ENCODE measurements around the gene ACSS1.

The ACSS1 gene

DNA sequence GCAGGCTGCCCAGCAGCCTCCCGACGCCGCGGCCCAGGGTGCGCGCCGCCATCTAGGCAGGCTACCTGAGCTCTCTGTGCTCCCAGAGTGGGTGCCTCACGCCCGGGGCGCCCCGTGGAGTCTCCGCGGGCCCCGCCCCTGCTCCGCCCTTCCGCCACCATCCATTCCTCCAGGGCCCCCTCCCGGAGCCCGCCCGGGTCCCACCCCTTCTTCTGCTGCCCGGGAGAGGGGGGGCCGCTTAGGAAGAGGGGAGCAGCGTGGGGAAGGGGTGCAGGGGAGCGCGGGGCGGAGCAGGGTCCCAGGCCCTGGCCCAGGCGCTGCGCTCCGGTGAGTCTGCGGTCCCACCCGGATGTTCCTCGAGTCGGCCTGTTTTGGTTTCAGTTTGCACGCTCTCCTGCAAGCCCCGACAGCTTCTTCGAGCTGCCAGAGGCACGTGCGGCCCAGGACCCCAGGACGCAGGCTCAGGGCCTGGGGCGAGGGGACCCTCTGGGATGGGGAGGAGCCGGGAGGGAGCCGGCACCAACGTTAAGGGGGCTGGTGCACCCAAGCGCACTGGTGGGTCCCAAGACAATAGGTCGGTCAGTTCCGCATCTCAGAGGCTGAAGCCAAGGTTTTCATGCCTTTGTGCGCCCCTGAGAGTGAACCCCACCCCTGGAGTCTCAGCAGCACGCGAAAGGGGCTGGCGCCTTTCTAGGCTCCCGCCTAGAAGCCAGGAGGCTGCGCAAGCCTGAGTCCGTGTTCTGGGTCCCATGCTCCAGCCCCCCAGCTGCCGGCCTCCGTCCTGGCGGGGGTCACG is at the start of gene ACSS1:
ACSS1 (minus strand) TSS at position 89 of the 796 bp plus-strand sequence; CDS start at position 52, 37 bp downstream.
- peak within 1 kb of the TSS; percentile 78 for H3K9ac ChIP-seq (ENCODE audit: low read length in 2 of 2)
- no peaks in the 10 kb centered on the region for H3K9me3 ChIP-seq (ENCODE audit: control insufficient read depth in 2 of 2, low read length in 2 of 2)
- H3K36me3 ChIP-seq (ENCODE audit: control insufficient read depth in 2 of 2, insufficient read depth in 2 of 2, low read length in 2 of 2): no peaks in the 10 kb centered on the region
- peaks cover 56% of the 10 kb centered on the region for H3K4me1 ChIP-seq (ENCODE audit: control insufficient read depth, insufficient read depth, low read length)
- peak within 1 kb of the TSS; percentile 80 to 93 for H3K4me3 ChIP-seq (ENCODE audit: low read length in 2 of 2)
- H3K27ac ChIP-seq (ENCODE audit: low read length): peak within 1 kb of the TSS; percentile 85
- H3K27me3 ChIP-seq (ENCODE audit: control insufficient read depth in 1 of 2, insufficient read depth in 2 of 2, low read length in 2 of 2): no peaks in the 10 kb centered on the region

DNA sequence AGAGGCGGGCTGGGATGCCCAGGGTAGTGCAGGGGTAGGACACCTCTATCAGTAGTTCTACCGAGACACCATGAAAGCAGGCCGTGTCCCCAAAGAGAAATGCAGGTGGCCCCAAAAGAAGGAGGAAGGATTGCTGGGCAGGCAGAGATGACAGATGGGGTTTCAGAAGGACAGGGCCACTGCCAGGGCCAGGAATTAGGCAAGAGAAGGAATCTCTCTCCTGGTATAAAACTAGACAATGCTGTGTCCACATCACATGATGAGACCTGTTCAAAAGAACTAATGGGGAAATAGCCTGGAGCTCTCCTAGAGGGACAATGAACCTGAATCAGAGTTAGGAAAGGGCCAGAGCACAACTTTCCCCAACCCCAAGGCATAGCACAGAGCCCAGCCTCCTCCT is 45.6 kb upstream of the ACSS1 start:
- Histone ChIP-seq H3K9ac (ENCODE audit: low read length in 2 of 2) (no peak overlapping the region), H3K9me3 (ENCODE audit: control insufficient read depth in 2 of 2, low read length in 2 of 2) (no peaks in the 10 kb centered on the region), H3K36me3 (ENCODE audit: control insufficient read depth in 2 of 2, insufficient read depth in 2 of 2, low read length in 2 of 2) (no peaks in the 10 kb centered on the region), H3K4me3 (ENCODE audit: low read length in 2 of 2) (no peak overlapping the region), H3K27me3 (ENCODE audit: control insufficient read depth in 1 of 2, insufficient read depth in 2 of 2, low read length in 2 of 2) (peaks cover 4 to 10% of the 10 kb centered on the region in 2 donors), H3K27ac (ENCODE audit: low read length) (no peak overlapping the region), H3K4me1 (ENCODE audit: control insufficient read depth, insufficient read depth, low read length) (no peaks in the 10 kb centered on the region)

DNA sequence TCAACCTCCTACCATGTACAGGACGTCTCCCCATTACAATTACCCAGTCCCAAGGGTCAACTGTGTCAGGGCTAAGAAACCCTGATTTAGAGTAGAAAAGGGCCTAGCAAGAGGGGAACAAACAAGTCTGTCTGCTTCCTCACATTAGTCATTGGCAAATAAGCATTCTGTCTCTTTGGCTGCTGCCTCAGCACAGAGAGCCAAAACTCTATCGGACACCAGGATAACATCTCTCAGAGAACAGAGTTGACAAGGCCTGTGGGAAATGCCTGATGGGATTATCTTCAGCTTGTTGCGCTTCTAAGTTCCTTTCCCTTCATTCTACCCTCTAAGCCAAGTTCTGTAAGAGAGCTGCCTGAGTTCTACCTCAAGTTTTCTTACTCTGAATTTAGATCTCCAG is 43.0 kb upstream of the ACSS1 start:
- H3K36me3 ChIP-seq (ENCODE audit: control insufficient read depth in 2 of 2, insufficient read depth in 2 of 2, low read length in 2 of 2): no peaks in the 10 kb centered on the region
- no peak overlapping the region for H3K27ac ChIP-seq (ENCODE audit: low read length)
- peaks cover 4 to 10% of the 10 kb centered on the region in 2 donors for H3K27me3 ChIP-seq (ENCODE audit: control insufficient read depth in 1 of 2, insufficient read depth in 2 of 2, low read length in 2 of 2)
- no peaks in the 10 kb centered on the region for H3K9me3 ChIP-seq (ENCODE audit: control insufficient read depth in 2 of 2, low read length in 2 of 2)
- no peaks in the 10 kb centered on the region for H3K4me1 ChIP-seq (ENCODE audit: control insufficient read depth, insufficient read depth, low read length)
- no peak overlapping the region for H3K9ac ChIP-seq (ENCODE audit: low read length in 2 of 2)
- H3K4me3 ChIP-seq (ENCODE audit: low read length in 2 of 2): no peak overlapping the region

DNA sequence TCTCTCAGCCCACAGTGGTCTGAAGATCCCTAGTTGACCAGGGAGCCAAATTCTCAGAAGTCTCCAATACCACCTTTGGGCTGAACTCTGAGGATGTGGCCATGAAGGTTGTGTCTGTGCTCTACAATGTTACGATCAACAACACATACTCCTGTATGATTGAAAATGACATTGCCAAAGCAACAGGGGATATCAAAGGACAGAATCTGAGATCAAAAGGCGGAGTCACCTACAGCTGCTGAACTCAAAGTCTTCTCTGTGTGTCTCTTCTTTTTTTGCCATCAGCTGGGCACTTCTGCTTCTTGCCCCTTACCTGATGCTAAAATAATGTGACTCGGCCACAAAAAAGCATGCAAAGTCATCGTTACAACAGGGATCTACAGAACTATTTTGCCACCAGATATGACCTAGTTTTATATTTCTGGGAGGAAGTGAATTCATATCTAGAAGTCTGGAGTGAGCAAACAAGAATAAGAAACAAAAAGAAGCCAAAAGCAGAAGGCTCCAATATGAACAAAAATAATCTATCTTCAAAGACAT is 41.7 kb upstream of the ACSS1 start:
- no peak overlapping the region for H3K4me3 ChIP-seq (ENCODE audit: low read length in 2 of 2)

DNA sequence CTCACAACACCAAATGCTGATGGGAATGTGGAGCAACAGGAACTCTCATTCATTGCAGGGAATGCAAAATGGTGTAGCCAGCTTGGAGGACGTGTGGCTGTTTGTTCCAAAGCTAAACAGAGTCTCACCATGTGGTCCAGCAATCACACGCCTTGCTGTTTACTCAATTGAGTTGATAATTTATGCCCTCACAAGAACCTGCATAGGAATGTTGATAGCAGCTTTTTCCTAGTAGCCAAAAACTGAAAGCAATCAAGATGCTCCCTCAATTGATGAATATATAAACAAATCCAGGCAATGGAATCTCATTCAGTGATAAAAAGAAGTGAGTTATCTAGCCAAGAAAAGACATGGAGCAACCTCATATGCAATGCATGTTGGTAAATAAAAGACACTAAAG is 39.6 kb upstream of the ACSS1 start:
- Histone ChIP-seq H3K27me3 (ENCODE audit: control insufficient read depth in 1 of 2, insufficient read depth in 2 of 2, low read length in 2 of 2) (no peaks in the 10 kb centered on the region), H3K27ac (ENCODE audit: low read length) (no peak overlapping the region), H3K9ac (ENCODE audit: low read length in 2 of 2) (no peak overlapping the region), H3K4me3 (ENCODE audit: low read length in 2 of 2) (no peak overlapping the region), H3K4me1 (ENCODE audit: control insufficient read depth, insufficient read depth, low read length) (no peaks in the 10 kb centered on the region), H3K36me3 (ENCODE audit: control insufficient read depth in 2 of 2, insufficient read depth in 2 of 2, low read length in 2 of 2) (no peaks in the 10 kb centered on the region), H3K9me3 (ENCODE audit: control insufficient read depth in 2 of 2, low read length in 2 of 2) (no peaks in the 10 kb centered on the region)

More for the DNA sequence above, 41.7 kb upstream of the ACSS1 start:
- Histone ChIP-seq H3K4me1 (ENCODE audit: control insufficient read depth, insufficient read depth, low read length) (no peaks in the 10 kb centered on the region), H3K36me3 (ENCODE audit: control insufficient read depth in 2 of 2, insufficient read depth in 2 of 2, low read length in 2 of 2) (no peaks in the 10 kb centered on the region), H3K27me3 (ENCODE audit: control insufficient read depth in 1 of 2, insufficient read depth in 2 of 2, low read length in 2 of 2) (peaks cover 3 to 8% of the 10 kb centered on the region in 2 donors), H3K27ac (ENCODE audit: low read length) (no peak overlapping the region), H3K9ac (ENCODE audit: low read length in 2 of 2) (no peak overlapping the region), H3K9me3 (ENCODE audit: control insufficient read depth in 2 of 2, low read length in 2 of 2) (no peaks in the 10 kb centered on the region)

DNA sequence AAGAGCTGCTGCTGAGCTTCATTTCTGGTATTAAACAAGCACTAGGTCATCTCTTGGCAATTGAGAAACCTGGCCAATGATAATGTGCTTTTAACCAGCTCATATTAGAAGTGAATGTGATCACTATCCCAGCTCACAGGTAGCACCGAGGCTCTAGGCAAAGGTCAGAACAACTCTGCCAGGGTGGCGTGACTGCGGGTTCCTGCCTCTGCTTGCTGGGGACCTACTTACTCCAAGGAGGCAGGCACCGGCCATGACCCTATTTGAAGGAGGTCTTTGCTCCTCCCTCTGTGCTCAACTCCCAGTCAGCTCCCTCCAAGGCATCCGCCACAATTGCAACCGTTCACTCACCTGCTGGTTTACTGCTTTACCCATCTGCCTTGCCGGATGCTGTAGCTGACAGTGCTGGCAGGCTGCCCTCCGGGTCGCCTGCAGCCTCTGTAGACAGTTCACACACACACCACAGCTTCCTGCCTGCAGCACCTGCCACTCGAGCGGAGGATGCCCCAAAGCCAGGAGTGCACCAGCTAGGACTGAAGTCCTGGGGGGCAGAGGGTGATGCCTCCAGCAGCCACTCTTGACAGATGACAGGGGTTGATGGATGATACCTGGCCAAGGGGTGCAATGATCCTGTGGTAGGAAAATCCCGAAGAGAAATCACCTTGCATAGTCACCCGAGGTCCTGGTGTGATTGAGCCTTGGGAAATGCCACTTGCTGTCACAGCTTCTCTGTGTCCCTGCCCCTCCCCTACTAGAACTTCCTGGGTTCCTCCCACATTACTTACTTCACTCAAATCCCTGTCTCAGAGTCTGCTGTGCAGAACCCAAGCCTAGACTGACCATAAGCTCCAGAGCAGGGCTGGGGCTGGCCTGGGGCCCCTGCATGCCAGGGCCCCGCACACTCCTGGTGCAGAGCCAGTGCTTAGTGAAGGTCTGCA is 32.8 kb upstream of the ACSS1 start:
- Histone ChIP-seq H3K27me3 (ENCODE audit: control insufficient read depth in 1 of 2, insufficient read depth in 2 of 2, low read length in 2 of 2) (peaks cover 22 to 27% of the 10 kb centered on the region in 2 donors), H3K27ac (ENCODE audit: low read length) (no peak overlapping the region)

DNA sequence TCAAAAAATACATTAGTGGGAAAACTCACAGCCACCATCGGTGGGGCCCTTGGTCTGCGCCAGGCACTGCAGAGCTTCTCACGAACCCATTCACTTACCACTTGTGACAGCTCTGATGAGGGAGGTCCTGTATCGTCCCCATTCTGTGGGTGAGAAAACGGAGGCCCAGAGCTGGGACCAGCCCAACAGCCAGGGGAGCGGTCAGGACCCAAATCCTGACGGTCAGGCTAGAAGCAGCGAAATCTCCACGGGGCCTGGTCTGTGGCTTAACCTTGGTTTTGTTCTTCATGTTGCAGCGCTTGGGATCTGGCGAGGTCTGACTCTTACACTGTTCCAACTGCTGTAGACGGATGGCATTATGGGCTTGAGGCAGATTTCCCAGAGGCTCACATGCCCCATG is 31.7 kb upstream of the ACSS1 start:
- Histone ChIP-seq H3K4me1 (ENCODE audit: control insufficient read depth, insufficient read depth, low read length) (peaks cover 4% of the 10 kb centered on the region), H3K27ac (ENCODE audit: low read length) (no peak overlapping the region), H3K27me3 (ENCODE audit: control insufficient read depth in 1 of 2, insufficient read depth in 2 of 2, low read length in 2 of 2) (peaks cover 33 to 35% of the 10 kb centered on the region in 2 donors), H3K9me3 (ENCODE audit: control insufficient read depth in 2 of 2, low read length in 2 of 2) (no peaks in the 10 kb centered on the region), H3K9ac (ENCODE audit: low read length in 2 of 2) (no peak overlapping the region), H3K4me3 (ENCODE audit: low read length in 2 of 2) (no peak overlapping the region), H3K36me3 (ENCODE audit: control insufficient read depth in 2 of 2, insufficient read depth in 2 of 2, low read length in 2 of 2) (no peaks in the 10 kb centered on the region)

More for the DNA sequence above, 32.8 kb upstream of the ACSS1 start:
- Histone ChIP-seq H3K4me1 (ENCODE audit: control insufficient read depth, insufficient read depth, low read length) (peaks cover 2% of the 10 kb centered on the region), H3K9me3 (ENCODE audit: control insufficient read depth in 2 of 2, low read length in 2 of 2) (no peaks in the 10 kb centered on the region), H3K9ac (ENCODE audit: low read length in 2 of 2) (no peak overlapping the region), H3K36me3 (ENCODE audit: control insufficient read depth in 2 of 2, insufficient read depth in 2 of 2, low read length in 2 of 2) (no peaks in the 10 kb centered on the region), H3K4me3 (ENCODE audit: low read length in 2 of 2) (no peak overlapping the region)

DNA sequence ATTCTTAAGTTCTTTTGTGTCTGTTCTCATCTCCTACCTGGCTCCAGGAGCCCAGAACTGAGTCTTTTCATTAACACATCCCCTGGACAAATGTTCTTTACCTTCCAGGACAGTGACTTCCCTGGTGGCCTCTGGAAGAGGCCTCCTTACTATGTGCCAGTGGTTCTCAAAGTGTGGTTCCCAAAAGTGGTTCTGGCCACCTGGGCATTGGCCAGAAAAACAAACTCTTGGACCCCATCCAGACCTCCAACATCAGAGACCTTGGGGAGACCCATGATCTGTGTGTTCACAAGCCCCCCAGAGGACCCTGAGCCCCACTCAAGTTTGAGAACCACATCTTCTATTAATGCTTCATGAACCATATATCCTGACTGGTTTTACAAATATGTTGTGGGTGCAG is 31.2 kb upstream of the ACSS1 start:
- H3K9me3 ChIP-seq (ENCODE audit: control insufficient read depth in 2 of 2, low read length in 2 of 2): no peaks in the 10 kb centered on the region

DNA sequence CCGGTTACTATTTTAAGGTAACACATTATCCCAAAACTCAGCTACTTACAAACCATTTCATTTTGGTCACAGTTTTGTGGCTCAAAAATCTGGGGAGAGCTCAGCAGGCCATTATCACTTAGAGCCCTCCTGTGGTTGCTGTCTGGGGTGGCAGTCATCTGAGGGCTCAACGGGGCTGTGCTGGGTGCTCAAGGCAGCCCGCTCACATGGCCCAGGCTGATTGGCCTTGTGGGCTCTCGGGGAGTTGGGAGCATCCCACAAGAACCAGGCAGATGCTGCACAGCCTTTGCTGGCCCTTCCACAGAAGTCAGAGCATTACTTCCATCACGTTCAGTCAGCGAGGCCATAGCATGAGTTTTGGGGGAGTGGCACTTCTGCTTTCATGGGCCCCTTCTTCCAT is 30.3 kb upstream of the ACSS1 start:
- Histone ChIP-seq H3K9me3 (ENCODE audit: control insufficient read depth in 2 of 2, low read length in 2 of 2) (no peaks in the 10 kb centered on the region), H3K4me1 (ENCODE audit: control insufficient read depth, insufficient read depth, low read length) (peaks cover 18% of the 10 kb centered on the region), H3K27me3 (ENCODE audit: control insufficient read depth in 1 of 2, insufficient read depth in 2 of 2, low read length in 2 of 2) (peaks cover 47 to 49% of the 10 kb centered on the region in 2 donors), H3K27ac (ENCODE audit: low read length) (no peak overlapping the region), H3K36me3 (ENCODE audit: control insufficient read depth in 2 of 2, insufficient read depth in 2 of 2, low read length in 2 of 2) (no peaks in the 10 kb centered on the region), H3K4me3 (ENCODE audit: low read length in 2 of 2) (no peak overlapping the region), H3K9ac (ENCODE audit: low read length in 2 of 2) (no peak overlapping the region)

More for the DNA sequence above, 31.2 kb upstream of the ACSS1 start:
- no peak overlapping the region for H3K27ac ChIP-seq (ENCODE audit: low read length)
- no peak overlapping the region for H3K4me3 ChIP-seq (ENCODE audit: low read length in 2 of 2)
- H3K36me3 ChIP-seq (ENCODE audit: control insufficient read depth in 2 of 2, insufficient read depth in 2 of 2, low read length in 2 of 2): no peaks in the 10 kb centered on the region
- peaks cover 10% of the 10 kb centered on the region for H3K4me1 ChIP-seq (ENCODE audit: control insufficient read depth, insufficient read depth, low read length)
- no peak overlapping the region for H3K9ac ChIP-seq (ENCODE audit: low read length in 2 of 2)
- peaks cover 39 to 40% of the 10 kb centered on the region in 2 donors for H3K27me3 ChIP-seq (ENCODE audit: control insufficient read depth in 1 of 2, insufficient read depth in 2 of 2, low read length in 2 of 2)

DNA sequence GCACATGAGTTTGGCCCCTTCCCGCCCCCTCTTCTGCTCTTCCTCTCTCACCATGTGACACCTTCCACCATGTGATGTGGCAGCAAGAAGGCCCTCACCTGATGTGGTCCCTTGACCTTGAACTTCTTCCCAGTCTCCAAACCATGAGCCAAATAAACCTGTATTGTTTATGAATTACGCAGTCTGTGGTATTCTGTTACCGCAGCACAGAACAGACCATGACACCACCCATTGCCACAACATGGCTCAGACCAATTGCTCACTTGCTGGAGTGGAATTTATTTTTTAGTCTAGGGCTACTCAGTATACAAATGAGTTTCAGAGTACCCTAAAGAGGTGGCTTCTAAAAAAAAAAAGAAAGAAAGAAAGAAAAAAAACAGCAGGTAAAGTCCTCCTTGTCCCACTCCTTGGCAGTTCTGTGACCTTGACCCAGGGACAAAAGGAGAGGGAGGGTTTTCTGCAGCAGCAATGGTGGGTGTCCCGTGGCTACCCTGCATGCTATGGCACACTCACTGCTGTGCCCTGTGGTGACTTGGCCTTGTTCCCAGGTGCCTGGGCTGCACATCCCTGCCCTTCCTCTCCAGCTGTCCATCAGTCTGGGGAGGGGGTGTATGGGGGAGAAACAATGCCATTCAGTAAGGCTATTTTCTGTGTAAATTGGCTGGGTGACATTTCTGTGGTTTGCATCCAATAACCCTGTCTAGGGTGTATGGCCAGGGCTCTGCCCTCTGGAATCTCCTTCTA is 29.4 kb upstream of the ACSS1 start:
- Histone ChIP-seq H3K9me3 (ENCODE audit: control insufficient read depth in 2 of 2, low read length in 2 of 2) (no peaks in the 10 kb centered on the region), H3K4me1 (ENCODE audit: control insufficient read depth, insufficient read depth, low read length) (peaks cover 22% of the 10 kb centered on the region)

More for the DNA sequence above, 29.4 kb upstream of the ACSS1 start:
- Histone ChIP-seq H3K9ac (ENCODE audit: low read length in 2 of 2) (no peak overlapping the region), H3K27me3 (ENCODE audit: control insufficient read depth in 1 of 2, insufficient read depth in 2 of 2, low read length in 2 of 2) (peaks cover 56 to 57% of the 10 kb centered on the region in 2 donors), H3K27ac (ENCODE audit: low read length) (no peak overlapping the region), H3K36me3 (ENCODE audit: control insufficient read depth in 2 of 2, insufficient read depth in 2 of 2, low read length in 2 of 2) (no peaks in the 10 kb centered on the region), H3K4me3 (ENCODE audit: low read length in 2 of 2) (no peak overlapping the region)
